Medulla oblongata (tissue), 1 donor: Measurements from ENCODE around the gene GOSR2.

ENCODE experiments used
- DNase-seq: peaks from one replicate; pipeline ENCODE4 v3.0.0-alpha.2; 2015; ENCODE audit errors: extremely low spot score

Gene GOSR2

GRCh38 chr17:46922804-46923635, at the start of gene GOSR2:
Gene GOSR2, plus strand, starts transcription at chr17:46923160. Its CDS starts 33 bp downstream, at chr17:46923193.
- DNase-seq, result peak; percentile 91

GRCh38 chr17:46873941-46874645, 48.9 kb upstream of the GOSR2 start:
- DNase-seq, result no peak

- no peak for DNase-seq
These were observed 48.1 kb upstream of the GOSR2 start for GRCh38 chr17:46874906-46875305.

DNA sequence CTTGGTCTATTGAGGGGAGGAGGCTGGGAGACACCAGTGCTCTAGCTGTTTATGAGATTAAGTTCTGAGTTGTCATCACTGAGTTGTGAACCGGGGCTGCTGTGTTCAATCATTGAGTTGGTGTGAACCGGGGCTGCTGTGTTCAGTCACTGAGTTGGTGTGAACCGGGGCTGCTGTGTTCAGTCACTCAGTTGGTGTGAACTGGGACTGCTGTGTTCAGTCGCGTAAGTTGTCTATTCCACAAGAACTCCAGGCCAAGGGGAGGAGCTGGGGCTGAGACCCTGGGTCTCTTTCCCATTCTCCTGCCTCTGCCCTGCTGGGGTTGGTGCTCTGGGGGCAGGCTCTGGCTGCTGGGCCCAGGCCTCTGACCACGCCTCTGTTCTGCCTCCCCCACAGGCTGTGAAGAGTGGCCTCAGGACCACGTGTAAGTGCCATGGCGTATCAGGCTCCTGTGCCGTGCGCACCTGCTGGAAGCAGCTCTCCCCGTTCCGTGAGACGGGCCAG, 47.1 kb upstream of the GOSR2 start:
- no peak for DNase-seq

DNA sequence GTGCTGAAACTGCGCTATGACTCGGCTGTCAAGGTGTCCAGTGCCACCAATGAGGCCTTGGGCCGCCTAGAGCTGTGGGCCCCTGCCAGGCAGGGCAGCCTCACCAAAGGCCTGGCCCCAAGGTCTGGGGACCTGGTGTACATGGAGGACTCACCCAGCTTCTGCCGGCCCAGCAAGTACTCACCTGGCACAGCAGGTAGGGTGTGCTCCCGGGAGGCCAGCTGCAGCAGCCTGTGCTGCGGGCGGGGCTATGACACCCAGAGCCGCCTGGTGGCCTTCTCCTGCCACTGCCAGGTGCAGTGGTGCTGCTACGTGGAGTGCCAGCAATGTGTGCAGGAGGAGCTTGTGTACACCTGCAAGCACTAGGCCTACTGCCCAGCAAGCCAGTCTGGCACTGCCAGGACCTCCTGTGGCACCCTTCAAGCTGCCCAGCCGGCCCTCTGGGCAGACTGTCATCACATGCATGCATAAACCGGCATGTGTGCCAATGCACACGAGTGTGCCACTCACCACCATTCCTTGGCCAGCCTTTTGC, 46.5 kb upstream of the GOSR2 start:
- no peak for DNase-seq

DNA sequence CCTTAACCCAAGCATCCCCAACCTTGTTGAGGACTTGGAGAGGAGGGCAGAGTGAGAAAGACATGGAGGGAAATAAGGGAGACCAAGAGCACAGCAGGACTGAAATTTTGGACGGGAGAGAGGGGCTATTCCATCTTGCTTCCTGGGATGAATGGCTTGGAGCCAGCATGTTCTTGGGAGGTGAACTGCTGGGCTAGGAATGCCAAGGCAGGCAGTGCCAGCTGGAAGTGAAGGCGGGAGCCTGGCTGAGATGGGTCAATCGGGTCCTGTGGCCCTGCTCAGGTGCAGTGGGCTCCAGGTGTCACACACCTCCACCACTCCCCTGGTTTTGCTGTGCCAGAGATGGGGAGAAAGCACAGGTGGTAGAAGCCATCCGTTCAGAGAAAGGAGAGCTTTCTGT, 46.0 kb upstream of the GOSR2 start:
- DNase-seq, result no peak

GRCh38 chr17:46877466-46877865, 45.5 kb upstream of the GOSR2 start:
- DNase-seq, result no peak

DNA sequence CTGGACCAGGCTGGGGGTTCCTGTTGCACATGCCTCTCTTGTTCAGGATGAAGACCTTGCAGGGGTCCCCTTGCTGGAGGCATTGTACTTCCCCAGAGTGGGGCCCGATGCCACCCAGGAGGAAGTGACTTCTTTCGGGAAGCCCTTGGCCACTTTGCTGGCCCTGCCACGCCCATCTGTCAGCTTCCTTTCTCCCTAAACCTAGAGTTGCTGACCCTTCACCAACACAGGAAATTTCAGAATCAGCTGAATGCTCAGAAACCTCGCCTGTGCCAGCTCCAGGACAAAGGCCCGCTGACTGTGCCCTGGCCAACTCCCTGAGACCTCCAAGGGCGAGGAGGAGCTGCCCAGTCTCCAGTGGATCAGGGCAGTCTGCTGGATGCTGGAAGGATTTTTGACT, 44.9 kb upstream of the GOSR2 start:
- peak; percentile 55 for DNase-seq

DNA sequence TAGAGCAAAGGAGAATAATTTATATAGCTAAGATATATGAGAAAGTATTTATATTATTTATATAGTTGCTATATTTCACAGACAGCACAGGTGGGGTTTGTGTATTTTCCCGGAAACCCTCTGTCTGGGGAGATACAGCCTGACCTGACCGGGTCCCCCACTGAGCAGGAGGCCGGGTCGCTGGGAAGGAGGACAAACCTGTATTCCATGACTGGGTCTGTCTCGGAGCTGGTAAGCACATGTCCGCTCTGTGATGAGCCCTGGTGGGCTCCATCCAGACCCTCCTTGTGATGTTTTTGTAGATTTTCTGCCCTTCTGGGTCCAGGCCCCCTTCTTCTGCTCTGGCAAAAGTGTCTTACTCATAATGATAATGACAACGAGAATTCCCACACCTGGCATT, 43.9 kb upstream of the GOSR2 start:
- no peak for DNase-seq

- DNase-seq, result no peak
These were observed 41.9 kb upstream of the GOSR2 start for GRCh38 chr17:46881015-46881414.

- DNase-seq, result no peak
These were observed 40.3 kb upstream of the GOSR2 start for GRCh38 chr17:46882666-46883065.

- DNase-seq, result no peak
These were observed 39.0 kb upstream of the GOSR2 start for GRCh38 chr17:46883871-46884520.

DNA sequence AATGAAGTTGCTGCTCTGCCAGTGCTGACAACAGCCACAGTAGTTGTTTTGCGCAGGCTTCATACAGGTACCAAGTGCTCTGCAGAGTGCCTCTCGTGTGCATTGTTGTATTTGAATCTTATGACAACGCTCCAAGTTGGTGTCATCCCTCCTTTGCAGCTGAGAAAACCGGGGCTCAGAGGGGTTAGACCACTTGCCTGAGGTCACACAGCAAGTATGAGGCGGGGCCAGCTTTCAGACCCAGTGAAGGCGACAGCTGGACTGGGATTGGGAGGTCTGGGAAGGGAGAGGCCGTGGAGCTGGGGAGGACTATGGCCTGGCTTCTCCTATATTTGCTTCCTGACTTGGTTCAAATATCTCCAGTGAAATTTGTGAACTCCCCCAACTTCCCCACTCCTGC, 38.4 kb upstream of the GOSR2 start:
- DNase-seq, result no peak

DNA sequence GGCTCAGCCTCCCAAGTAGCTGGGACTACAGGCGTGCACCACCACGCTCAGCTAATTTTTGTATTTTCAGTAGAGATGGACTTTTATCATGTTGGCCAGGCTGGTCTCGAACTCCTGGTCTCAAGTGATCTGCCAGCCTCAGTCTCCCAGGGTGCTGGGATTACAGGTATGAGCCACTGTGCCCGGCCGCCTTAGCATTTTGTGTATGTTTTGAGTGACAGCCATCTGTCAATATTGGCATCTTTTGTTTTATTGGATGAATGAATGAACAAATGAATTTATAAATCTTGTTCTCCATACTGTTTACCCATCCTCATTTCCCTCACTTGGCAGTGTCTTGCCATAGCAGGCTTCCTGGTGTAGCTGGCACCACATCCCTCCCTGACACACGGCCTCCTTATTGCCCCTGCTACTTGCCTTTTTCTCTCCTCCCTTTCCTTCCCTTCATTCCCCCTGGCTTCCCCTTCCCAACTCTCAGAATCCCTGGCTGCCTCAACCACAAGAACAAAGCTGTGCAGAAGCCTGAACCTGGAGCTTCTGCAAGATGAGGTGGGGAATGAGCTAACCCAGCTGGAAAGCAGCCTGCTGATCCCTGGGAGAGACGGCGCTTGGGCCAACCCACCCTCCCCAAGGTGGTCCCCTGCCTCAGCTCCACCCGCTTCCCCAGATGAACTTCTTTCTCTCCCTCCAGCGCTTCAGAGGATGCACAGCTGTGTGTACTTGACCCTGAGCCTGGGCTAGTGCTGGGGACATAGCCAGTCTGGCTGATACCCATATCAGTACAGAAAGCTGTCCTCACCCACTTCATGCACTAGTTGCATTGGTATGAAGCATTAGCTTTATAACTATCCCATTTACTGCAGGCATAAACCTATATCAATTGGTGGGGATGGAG, 37.3 kb upstream of the GOSR2 start:
- DNase-seq, result no peak

GRCh38 chr17:46886310-46886663, 36.7 kb upstream of the GOSR2 start:
- no peak for DNase-seq

- no peak for DNase-seq
These were observed 35.2 kb upstream of the GOSR2 start for GRCh38 chr17:46887717-46888116.

DNA sequence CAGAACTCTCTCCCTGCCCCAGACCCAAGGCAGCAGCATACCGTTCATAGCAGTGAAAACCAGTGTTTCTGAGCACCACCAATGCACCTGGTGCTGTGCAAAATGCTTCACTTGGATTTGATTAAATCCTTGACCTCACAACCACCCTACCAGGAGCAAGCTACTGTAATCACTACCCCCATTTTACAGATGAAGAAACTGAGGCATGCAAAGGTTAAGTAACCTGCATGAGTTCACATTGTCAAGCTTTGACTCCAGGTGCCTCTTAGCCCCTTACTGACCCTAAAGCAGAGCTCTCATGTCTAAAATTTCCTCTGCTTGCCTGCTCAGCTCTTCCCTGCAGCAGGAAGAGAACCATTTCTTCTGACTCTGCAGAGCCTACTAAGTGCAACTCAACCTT, 34.2 kb upstream of the GOSR2 start:
- no peak for DNase-seq

- DNase-seq, result no peak
These were observed 33.4 kb upstream of the GOSR2 start for GRCh38 chr17:46889519-46889918.

GRCh38 chr17:46889992-46890564, 32.9 kb upstream of the GOSR2 start:
- DNase-seq, result no peak

DNA sequence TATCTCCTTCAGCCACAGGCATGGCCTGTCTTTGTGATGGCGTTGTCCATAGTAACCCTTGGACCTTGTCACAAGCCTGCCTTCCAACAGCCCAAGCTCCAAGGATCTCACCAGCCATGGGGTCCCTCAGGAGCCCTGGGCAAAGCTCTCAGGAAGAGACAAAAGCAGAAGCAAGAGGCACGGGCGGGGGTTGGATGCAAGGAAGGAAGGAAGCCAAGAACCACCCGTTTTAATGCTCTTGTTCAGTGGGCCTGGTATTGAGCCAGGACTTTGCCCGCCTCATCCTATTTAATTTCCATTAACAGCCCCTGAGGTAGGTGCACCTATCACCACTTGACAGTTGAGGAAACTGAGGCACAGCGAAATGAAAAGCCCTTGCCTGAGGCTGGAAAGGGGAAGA, 32.3 kb upstream of the GOSR2 start:
- no peak for DNase-seq

GRCh38 chr17:46892192-46892703, 30.7 kb upstream of the GOSR2 start:
- DNase-seq, result no peak
